ENCODE measurements around the gene CHRDL2. TPM values are rescaled to one million over a fixed set of nuclear protein-coding genes. Genes with fewer than 3 reads are reported as not detected.

Gene CHRDL2
- total RNA-seq, 1 donor from 2014 or later, result not detected

- ATAC-seq (ENCODE audit: low read depth), result no peak
- no peaks in the 10 kb centered on the region for H3K9me3 Mint-ChIP-seq
- no peak overlapping the region for H3K4me3 Mint-ChIP-seq
- TF ChIP-seq, protein P1, sequence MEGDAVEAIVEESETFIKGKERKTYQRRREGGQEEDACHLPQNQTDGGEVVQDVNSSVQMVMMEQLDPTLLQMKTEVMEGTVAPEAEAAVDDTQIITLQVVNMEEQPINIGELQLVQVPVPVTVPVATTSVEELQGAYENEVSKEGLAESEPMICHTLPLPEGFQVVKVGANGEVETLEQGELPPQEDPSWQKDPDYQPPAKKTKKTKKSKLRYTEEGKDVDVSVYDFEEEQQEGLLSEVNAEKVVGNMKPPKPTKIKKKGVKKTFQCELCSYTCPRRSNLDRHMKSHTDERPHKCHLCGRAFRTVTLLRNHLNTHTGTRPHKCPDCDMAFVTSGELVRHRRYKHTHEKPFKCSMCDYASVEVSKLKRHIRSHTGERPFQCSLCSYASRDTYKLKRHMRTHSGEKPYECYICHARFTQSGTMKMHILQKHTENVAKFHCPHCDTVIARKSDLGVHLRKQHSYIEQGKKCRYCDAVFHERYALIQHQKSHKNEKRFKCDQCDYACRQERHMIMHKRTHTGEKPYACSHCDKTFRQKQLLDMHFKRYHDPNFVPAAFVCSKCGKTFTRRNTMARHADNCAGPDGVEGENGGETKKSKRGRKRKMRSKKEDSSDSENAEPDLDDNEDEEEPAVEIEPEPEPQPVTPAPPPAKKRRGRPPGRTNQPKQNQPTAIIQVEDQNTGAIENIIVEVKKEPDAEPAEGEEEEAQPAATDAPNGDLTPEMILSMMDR (IDR thresholded peaks at IDR 0.05), result no peak
- ChIA-PET POLR2A (no interaction called here), CTCF (no interaction called here)
- DNase-seq, result no peak
- intact Hi-C loops (cut with micrococcal nuclease), result no loop called here
- no peaks in the 10 kb centered on the region for H3K36me3 Mint-ChIP-seq (ENCODE audit: low read depth)
- H3K4me1 Mint-ChIP-seq, result no peaks in the 10 kb centered on the region
- no peak overlapping the region for H3K27ac Mint-ChIP-seq
- peaks cover 2% of the 10 kb centered on the region for H3K27me3 Mint-ChIP-seq
Measured at GRCh38 chr11:74707182-74707581, 24.0 kb downstream of the CHRDL2 start.

DNA sequence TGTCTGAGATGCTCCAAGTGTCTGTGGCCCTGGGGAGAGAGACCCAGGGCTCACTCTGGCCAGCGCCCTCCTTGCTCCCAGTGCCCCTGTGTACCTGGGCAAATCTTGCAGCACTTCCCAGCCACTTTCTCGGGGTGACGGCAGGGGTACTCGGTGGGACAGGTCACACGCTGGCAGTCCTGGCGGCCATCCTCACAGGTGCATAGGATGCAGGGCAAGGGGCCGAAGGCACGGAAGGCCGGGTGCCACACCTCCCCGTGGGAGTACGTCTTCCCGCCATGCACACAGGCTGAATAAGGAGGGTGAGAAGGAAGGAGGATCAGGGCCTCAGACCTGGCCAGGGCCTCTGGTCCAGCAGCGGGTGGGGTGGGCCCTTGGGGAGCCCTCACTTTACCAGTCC lies 28.0 kb downstream of the CHRDL2 start:
- no peaks in the 10 kb centered on the region for H3K36me3 Mint-ChIP-seq (ENCODE audit: low read depth)
- CTCF ChIA-PET, result interaction anchor here (0.7 to 2.9 kb wide), 6 partner anchors 9 to 37 kb away, joined by 3 to 25 read pairs (median 4); no protein-coding TSS in a partner anchor
- H3K27me3 Mint-ChIP-seq, result peaks cover 3% of the 10 kb centered on the region
- H3K9me3 Mint-ChIP-seq, result no peaks in the 10 kb centered on the region
- POLR2A ChIA-PET, result no interaction called here
- no peaks in the 10 kb centered on the region for H3K4me1 Mint-ChIP-seq
- DNase-seq, result no peak
- H3K27ac Mint-ChIP-seq, result no peak overlapping the region
- ATAC-seq (ENCODE audit: low read depth), result no peak
- intact Hi-C loops (cut with micrococcal nuclease), result no loop called here
- H3K4me3 Mint-ChIP-seq, result no peak overlapping the region
- TF ChIP-seq, protein P1 (IDR thresholded peaks at IDR 0.05), result no peak

DNA sequence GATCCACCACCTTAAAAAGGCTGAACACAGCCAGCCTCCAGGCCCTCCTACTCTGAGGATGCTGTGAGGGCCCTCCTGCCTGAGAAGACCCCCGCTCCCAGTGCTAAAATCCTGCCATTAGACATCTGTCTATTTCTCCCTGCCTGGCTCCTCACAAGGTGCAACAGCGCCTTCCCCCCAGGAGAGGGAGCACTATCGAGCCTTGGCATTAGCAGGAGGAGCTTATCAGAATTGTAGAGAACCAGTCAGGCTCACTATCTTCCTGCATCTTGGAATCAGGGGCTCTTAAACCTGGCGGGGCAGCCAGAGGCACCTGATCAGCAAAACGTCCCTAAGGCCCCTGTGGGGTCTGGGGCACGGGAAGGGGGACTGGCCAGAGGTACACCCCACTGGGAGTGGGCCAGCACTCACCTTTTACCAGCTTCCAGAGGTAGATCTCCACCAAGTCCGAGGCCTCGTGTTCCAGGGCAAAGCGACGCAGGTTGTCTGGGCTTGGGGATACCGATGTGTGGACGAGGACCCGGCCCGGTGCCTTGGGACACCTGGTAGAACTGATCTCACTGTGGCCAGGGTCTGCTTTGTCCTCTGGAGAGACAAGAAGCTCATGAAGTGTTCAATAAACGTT lies 28.7 kb downstream of the CHRDL2 start:
- intact Hi-C loops (cut with micrococcal nuclease), result loop anchor here (1.0 kb wide), 2 partner anchors 24 to 168 kb away; no protein-coding TSS in a partner anchor
- Mint-ChIP-seq H3K9me3 (no peaks in the 10 kb centered on the region), H3K27ac (no peak overlapping the region), H3K4me3 (no peak overlapping the region), H3K27me3 (peaks cover 6% of the 10 kb centered on the region), H3K4me1 (peaks cover under 1% of the 10 kb centered on the region), H3K36me3 (ENCODE audit: low read depth) (no peaks in the 10 kb centered on the region)
- ChIA-PET CTCF (interaction anchor here (0.5 to 2.9 kb wide), 12 partner anchors 9 to 546 kb away, joined by 3 to 25 read pairs (median 4); no protein-coding TSS in a partner anchor), POLR2A (interaction anchor here (0.6 kb wide), 1 partner anchor 47 kb away, joined by 4 read pairs; no protein-coding TSS in a partner anchor)
- DNase-seq (peak; percentile 20), ATAC-seq (ENCODE audit: low read depth) (peak; percentile 76)
- TF ChIP-seq, protein P1 (IDR thresholded peaks at IDR 0.05), result peak; percentile 69

DNA sequence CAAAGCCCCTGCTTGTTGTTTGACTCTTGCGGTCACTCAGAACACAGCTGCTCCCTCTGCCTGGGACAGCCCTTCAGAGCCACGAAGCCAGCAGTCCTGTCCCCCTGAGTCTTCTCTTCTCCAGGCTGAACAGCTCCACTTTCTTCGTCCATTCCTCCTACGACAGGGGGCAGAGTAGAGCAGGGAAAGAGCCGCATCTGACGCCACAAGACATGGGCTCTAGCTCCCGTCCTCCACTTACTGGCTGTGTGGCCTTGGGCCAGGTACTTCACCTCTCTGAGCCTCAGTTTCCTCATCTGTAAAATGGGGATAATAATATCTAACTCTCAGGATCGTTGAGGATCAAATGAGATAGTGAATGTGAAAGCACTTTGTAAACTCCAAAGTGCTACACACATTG lies 29.9 kb downstream of the CHRDL2 start:
- no peak for ATAC-seq (ENCODE audit: low read depth)
- no peak for DNase-seq
- Mint-ChIP-seq H3K27me3 (peaks cover 12% of the 10 kb centered on the region), H3K4me1 (peaks cover 9% of the 10 kb centered on the region), H3K4me3 (no peak overlapping the region), H3K36me3 (ENCODE audit: low read depth) (no peaks in the 10 kb centered on the region), H3K9me3 (no peaks in the 10 kb centered on the region), H3K27ac (no peak overlapping the region)
- ChIA-PET CTCF (interaction anchor here (1.4 to 2.9 kb wide), 4 partner anchors 25 to 170 kb away, joined by 3 to 25 read pairs (median 6); no protein-coding TSS in a partner anchor), POLR2A (no interaction called here)
- TF ChIP-seq, protein P1 (IDR thresholded peaks at IDR 0.05), result no peak
- intact Hi-C loops (cut with micrococcal nuclease), result no loop called here

- H3K9me3 Mint-ChIP-seq, result no peaks in the 10 kb centered on the region
- no peak overlapping the region for H3K27ac Mint-ChIP-seq
- no peak overlapping the region for H3K4me3 Mint-ChIP-seq
- intact Hi-C loops (cut with micrococcal nuclease), result no loop called here
- TF ChIP-seq, protein P1 (IDR thresholded peaks at IDR 0.05), result no peak
- ATAC-seq (ENCODE audit: low read depth), result no peak
- peaks cover 15% of the 10 kb centered on the region for H3K27me3 Mint-ChIP-seq
- POLR2A ChIA-PET, result no interaction called here
- no peaks in the 10 kb centered on the region for H3K36me3 Mint-ChIP-seq (ENCODE audit: low read depth)
- CTCF ChIA-PET, result interaction anchor here (0.9 kb wide), 1 partner anchor 40 kb away, joined by 5 read pairs; no protein-coding TSS in a partner anchor
- no peak for DNase-seq
- peaks cover 9% of the 10 kb centered on the region for H3K4me1 Mint-ChIP-seq
Measured at GRCh38 chr11:74699615-74700396, 31.4 kb downstream of the CHRDL2 start.
